ENCODE results near the gene RGS17.

DNA sequence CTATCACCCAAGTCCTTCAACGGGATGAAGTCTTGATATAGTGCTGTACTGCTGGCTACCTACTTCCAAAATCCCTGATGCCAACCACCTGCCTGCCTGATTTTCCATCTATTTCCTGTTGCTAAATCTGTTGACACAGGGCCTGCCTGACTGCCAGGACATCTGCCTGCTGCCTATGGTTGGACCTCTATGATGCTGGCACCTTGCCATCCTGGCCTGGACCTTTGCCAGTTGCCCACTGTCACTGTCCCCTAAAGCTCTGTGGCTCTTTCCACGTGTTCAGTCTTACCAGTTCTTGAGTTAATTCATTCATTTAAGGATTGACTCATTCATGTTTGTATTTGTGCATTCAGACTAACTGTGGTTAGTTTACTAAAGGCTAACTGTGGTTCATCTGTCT is 9.2 kb upstream of the RGS17 start:
- TF ChIP-seq, protein P1, sequence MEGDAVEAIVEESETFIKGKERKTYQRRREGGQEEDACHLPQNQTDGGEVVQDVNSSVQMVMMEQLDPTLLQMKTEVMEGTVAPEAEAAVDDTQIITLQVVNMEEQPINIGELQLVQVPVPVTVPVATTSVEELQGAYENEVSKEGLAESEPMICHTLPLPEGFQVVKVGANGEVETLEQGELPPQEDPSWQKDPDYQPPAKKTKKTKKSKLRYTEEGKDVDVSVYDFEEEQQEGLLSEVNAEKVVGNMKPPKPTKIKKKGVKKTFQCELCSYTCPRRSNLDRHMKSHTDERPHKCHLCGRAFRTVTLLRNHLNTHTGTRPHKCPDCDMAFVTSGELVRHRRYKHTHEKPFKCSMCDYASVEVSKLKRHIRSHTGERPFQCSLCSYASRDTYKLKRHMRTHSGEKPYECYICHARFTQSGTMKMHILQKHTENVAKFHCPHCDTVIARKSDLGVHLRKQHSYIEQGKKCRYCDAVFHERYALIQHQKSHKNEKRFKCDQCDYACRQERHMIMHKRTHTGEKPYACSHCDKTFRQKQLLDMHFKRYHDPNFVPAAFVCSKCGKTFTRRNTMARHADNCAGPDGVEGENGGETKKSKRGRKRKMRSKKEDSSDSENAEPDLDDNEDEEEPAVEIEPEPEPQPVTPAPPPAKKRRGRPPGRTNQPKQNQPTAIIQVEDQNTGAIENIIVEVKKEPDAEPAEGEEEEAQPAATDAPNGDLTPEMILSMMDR (IDR thresholded peaks at IDR 0.05), result no peak
- no peak for TF ChIP-seq POLR2A (IDR thresholded peaks at IDR 0.05)

All from uterus (tissue), 2 donors.